Naive thymus-derived CD8-positive, alpha-beta T cell (primary cell): Measurements from ENCODE around the gene CRIP3. TPM values are rescaled to one million over a fixed set of nuclear protein-coding genes. Genes with fewer than 3 reads are reported as not detected.

Source experiments
- ATAC-seq, 2 donors: fragments of 150-1000 bp; cut with Tn5 transposase in 1 of 2; sonication (Bioruptor Pico), chemical (Tn5 transposase) in 1 of 2; 1 replicate in 1 of 2; 2 replicates in 1 of 2; pipeline ENCODE4 v1.10.0; 2021; ENCODE audit warnings: mild to moderate bottlenecking in 2 of 2, moderate library complexity in 2 of 2
- POLR2A ChIA-PET: fragments of 350-600 bp; sonication (Branson Sonifier 250); formaldehyde crosslinking; loops from one replicate; lab custom pipeline; 2021; ENCODE audit warnings: antibody characterized with exemption; lab: Charles Lee
- DNase-seq, 10 donors: peaks; one replicate each; pipeline versions ENCODE4 v3.0.0 to v3.0.0-alpha.2; 2020 to 2022
- H3K27ac Mint-ChIP-seq, 10 donors: one replicate each; pipeline ENCODE4 v1.8.0; 2020 to 2022; ENCODE audit warnings: mild to moderate bottlenecking in 10 of 10, mixed read lengths in 10 of 10, moderate library complexity in 4 of 10, inconsistent platforms in 1 of 10
- H3K27me3 Mint-ChIP-seq, 5 donors: one replicate each; pipeline ENCODE4 v1.8.0; 2021 to 2022; ENCODE audit warnings: mixed read lengths in 5 of 5
- H3K36me3 Mint-ChIP-seq, 3 donors: one replicate each; pipeline ENCODE4 v1.8.0; 2020 to 2022; ENCODE audit warnings: mixed read lengths in 3 of 3, mild to moderate bottlenecking in 2 of 3, inconsistent platforms in 1 of 3
- H3K4me1 Mint-ChIP-seq, 4 donors: one replicate each; pipeline ENCODE4 v1.8.0; 2021 to 2022; ENCODE audit warnings: mixed read lengths in 4 of 4
- H3K4me3 Mint-ChIP-seq, 10 donors: one replicate each; pipeline ENCODE4 v1.8.0; 2020 to 2022; ENCODE audit warnings: mild to moderate bottlenecking in 10 of 10, mixed read lengths in 10 of 10, moderate library complexity in 6 of 10, inconsistent platforms in 1 of 10
- H3K9me3 Mint-ChIP-seq, 9 donors: one replicate each; pipeline ENCODE4 v1.8.0; 2020 to 2022; ENCODE audit warnings: mixed read lengths in 9 of 9, mild to moderate bottlenecking in 3 of 9, inconsistent platforms in 1 of 9, moderate library complexity in 1 of 9
- polyA plus RNA-seq, 3 donors: library from polyadenylated mRNA; unstranded; fragments of 300-500 nt; fragmentation: Illumina TruSeq; gene quantifications; one replicate each; pipeline ENCODE4 v1.2.3, GENCODE V29; 2021
- total RNA-seq, 8 experiments: library from RNA in 2 of 8; stranded (reverse) in 2 of 8; gene quantifications; one replicate each; pipeline ENCODE4 v1.2.3 and lab custom pipeline; 2021 to 2026

The CRIP3 gene
- total and polyA plus RNA-seq, 5 experiments from 2014 or later: 4.1 to 5.3 TPM; not detected in 3

DNA sequence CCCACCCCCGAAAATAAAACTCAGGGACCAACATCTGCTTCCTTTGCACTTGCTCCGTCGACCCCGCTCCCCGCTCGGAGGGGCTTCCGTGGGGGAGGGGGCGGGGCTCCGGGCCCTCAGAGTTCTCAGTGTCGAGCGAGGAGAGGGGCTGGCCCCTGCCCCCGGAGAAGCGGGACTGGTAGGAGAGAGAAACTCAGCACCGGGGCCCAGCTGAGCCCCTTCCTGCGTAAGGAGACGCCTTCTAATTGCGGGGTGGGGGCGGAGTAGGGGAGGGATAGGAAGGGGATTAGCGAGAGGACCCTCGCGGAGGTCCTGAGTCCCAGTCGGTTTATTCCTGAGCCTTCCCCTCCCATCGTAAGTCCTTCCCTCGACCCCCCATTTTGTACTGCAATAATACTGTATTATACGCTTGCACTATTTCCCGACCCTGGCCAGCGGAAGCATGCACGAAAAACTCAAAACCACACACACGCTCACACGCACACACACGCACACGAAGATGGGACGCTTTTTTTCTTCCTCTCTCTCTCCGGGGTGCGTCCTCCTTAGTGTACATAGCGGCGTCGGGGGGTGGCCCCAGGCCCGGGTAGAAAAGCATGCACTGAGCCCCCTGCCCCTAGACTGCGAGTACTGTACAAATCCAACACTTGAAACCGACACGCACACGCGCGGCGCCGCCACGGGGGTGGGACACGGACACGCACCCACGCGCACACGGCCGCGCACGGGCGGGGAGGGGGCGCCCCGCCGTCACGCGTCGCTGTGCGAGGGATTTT lies 32.6 kb downstream of the CRIP3 start:
- peak overlapping the region in 8 of 10 donors; percentile 11 to 85 (median 44) for H3K27ac Mint-ChIP-seq
- no peaks in the 10 kb centered on the region for H3K9me3 Mint-ChIP-seq
- no peaks in the 10 kb centered on the region for H3K36me3 Mint-ChIP-seq
- DNase-seq (peak in 9 of 10 donors; percentile 15 to 74 (median 47)), ATAC-seq (peak; percentile 69 to 84)
- H3K27me3 Mint-ChIP-seq: peaks cover 11 to 34% (median 15%) of the 10 kb centered on the region in 5 donors
- H3K4me3 Mint-ChIP-seq: peak overlapping the region; percentile 78 to 88 (median 83)
- peaks cover 10 to 21% (median 16%) of the 10 kb centered on the region in 4 donors for H3K4me1 Mint-ChIP-seq
- POLR2A ChIA-PET: interaction anchor here (0.8 to 0.9 kb wide), 3 partner anchors 19 to 1226 kb away, joined by 3 read pairs; no protein-coding TSS in a partner anchor

DNA sequence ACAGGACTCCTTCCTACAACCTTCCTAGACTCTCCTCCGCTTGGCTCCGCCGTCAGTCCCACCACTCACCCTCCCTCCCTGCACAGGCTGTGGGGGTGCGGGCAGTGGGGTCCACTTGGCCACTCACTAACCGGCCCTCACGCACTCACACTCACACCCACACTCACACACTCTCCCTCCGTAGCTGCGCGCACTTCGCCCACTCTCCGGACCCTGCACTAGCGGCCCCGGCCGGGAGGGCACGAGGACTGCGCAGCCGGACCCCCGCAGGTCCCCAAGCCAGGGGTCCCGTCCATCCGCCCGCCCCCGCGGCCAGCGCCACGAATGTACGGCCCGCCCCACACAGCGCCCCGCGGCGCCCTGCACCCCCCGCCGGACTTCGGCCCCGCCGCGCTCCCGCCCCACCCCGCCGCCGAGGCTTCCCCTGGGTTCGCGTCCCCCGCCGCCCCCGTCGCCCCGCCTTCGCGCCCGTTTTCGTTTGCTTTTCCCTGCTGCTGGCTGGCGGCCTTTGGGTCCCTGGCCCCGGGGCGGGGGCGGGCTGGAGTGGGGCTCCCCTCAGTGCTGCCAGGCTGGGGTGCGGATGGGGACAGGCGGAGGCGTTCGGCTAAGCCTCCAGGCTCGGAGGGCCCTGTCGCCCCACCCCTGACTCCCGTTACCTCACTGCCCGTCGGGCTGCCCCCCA lies 33.6 kb downstream of the CRIP3 start:
- peak; percentile 47 to 66 for ATAC-seq
- H3K4me1 Mint-ChIP-seq: peaks cover 10 to 28% (median 19%) of the 10 kb centered on the region in 4 donors
- peak in 4 of 10 donors; percentile 29 to 42 (median 36) for DNase-seq
- POLR2A ChIA-PET: no interaction called here
- H3K27ac Mint-ChIP-seq: peak overlapping the region in 4 of 10 donors; percentile 60 to 84 (median 65)
- H3K27me3 Mint-ChIP-seq: peaks cover 5 to 30% (median 11%) of the 10 kb centered on the region in 5 donors
- H3K4me3 Mint-ChIP-seq: peak overlapping the region; percentile 77 to 88 (median 82)
- H3K36me3 Mint-ChIP-seq: no peaks in the 10 kb centered on the region
- H3K9me3 Mint-ChIP-seq: no peaks in the 10 kb centered on the region

DNA sequence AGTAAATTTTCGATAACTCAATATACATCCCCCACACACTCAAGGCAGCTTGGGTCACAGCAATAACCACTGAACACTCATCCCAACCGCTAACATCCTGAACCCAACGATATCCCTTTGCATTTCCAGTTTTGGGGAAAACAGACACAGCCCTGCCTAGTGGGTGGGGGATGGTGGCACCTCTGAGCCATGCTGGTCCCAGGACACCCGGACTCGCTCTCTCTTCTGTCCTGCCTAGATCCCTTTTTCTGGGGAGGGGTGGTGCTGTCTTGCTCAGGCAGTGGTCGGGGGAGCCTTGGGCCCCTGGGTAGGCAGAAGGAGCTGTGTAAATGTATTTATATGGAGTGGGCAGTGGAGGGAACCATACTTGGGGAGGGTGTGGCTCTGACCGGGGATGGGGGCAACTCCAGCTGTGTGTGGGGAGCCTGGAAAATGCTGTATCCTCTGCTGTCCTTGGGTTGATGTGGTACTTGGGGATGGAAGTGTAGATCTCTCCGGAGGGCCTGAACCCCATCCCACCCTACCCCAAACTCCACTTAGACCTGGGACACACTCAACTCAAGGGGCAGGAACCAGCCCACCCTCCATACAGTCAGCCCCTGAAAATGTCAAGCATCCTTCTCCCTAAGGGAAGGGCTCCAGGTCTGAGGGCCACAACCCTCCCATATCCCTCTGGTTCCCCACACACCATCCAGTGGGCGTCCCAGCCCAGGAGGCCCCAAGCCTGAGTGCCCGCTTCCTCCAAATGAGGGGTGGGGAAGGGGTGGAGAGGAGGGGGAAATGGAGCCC lies 34.3 kb downstream of the CRIP3 start:
- DNase-seq (no peak), ATAC-seq (no peak)
- peaks cover 5 to 34% (median 12%) of the 10 kb centered on the region in 5 donors for H3K27me3 Mint-ChIP-seq
- peak overlapping the region in 6 of 10 donors; percentile 47 to 84 (median 63) for H3K27ac Mint-ChIP-seq
- peak overlapping the region; percentile 71 to 85 (median 78) for H3K4me3 Mint-ChIP-seq
- no peaks in the 10 kb centered on the region for H3K36me3 Mint-ChIP-seq
- H3K9me3 Mint-ChIP-seq: no peaks in the 10 kb centered on the region
- POLR2A ChIA-PET: no interaction called here
- peaks cover 10 to 30% (median 24%) of the 10 kb centered on the region in 4 donors for H3K4me1 Mint-ChIP-seq

DNA sequence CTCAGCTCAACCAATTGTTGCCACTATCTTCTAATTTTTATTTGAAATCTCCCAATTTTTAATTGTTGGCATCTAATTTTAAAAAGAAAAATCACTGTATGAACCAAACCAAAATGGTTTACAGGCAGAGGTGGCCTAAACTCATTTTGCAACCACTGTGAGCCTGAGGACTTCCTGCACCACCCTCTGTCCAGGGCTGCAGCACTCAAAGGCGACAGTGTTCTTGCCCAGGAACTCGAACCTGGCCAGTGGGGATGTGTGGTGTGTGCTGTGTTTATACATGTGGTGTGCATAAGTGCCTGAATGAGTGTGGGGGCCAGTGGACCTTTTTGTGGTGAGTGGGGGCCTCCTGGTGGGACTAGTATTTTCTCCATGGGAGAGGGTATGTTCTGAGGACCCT lies 34.9 kb downstream of the CRIP3 start:
- POLR2A ChIA-PET: no interaction called here

DNA sequence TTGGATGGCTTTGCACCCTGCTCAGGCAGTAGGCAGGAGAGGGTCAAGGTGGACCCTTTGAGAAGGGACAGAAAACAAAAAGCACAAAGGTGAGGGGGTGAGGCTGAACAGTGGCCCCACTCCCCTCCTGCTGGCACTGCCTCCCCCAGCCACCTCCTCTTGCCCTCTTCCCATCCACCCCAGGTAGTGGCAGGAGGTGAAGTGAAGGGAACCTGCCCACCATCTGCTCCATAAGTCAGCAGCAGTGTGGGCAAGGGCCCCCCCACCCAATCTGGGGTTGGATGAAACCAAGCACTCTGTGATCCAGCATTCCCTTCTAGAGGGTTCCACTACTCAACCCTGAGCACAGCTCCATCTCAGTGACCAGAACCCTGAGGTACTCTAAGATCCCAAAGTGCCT lies 36.7 kb downstream of the CRIP3 start:
- peak overlapping the region in 1 of 10 donors; percentile 7 for H3K27ac Mint-ChIP-seq
- DNase-seq (no peak), ATAC-seq (no peak)
- peaks cover 6 to 24% (median 10%) of the 10 kb centered on the region in 5 donors for H3K27me3 Mint-ChIP-seq
- peak overlapping the region in 1 of 10 donors; percentile 2 for H3K4me3 Mint-ChIP-seq
- POLR2A ChIA-PET: no interaction called here
- H3K36me3 Mint-ChIP-seq: no peaks in the 10 kb centered on the region
- no peaks in the 10 kb centered on the region for H3K9me3 Mint-ChIP-seq
- H3K4me1 Mint-ChIP-seq: peaks cover 10 to 33% (median 25%) of the 10 kb centered on the region in 4 donors

More for the DNA sequence above, 34.9 kb downstream of the CRIP3 start:
- Mint-ChIP-seq H3K4me1 (peaks cover 10 to 36% (median 28%) of the 10 kb centered on the region in 4 donors), H3K27me3 (peaks cover 7 to 38% (median 12%) of the 10 kb centered on the region in 5 donors), H3K36me3 (no peaks in the 10 kb centered on the region), H3K9me3 (no peaks in the 10 kb centered on the region), H3K4me3 (peak overlapping the region in 8 of 10 donors; percentile 6 to 83 (median 64)), H3K27ac (no peak overlapping the region)
- ATAC-seq: no peak
- no peak for DNase-seq

DNA sequence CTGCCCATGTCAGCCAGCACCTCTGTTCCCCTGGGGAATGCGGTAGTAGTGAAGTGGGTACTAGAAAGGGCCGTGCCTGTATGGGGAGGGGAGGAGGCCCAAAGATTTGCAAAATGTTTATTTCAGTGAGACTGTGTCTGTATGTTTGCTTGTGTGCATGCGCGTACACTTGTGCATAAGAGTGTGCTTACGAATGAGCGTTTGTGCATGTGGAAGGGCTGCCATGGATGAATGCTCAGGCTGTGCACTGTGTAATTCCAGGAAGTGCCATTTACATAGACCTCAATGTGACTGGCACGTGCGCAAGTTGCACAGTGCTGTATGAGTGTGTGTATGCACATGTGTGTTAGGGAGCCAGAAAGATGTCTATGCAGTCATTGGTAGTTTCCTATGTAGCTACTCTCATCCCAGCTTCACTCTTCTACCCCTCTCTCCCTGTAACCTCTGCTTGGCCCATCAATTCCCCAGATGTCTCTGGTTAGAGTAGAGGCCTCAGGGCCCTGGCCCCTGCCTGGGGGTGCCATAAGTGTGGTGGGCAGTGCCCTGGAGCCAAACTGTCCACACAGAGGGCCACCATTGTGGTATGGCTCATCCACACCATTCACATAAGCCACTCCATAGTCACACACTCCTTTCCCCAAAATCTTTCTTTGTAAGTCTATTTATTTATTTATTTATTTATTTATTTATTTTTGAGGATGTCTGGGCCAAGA lies 37.4 kb downstream of the CRIP3 start:
- DNase-seq (no peak), ATAC-seq (no peak)
- no peaks in the 10 kb centered on the region for H3K9me3 Mint-ChIP-seq
- H3K27ac Mint-ChIP-seq: no peak overlapping the region
- H3K4me1 Mint-ChIP-seq: peaks cover 10 to 30% (median 22%) of the 10 kb centered on the region in 4 donors
- H3K27me3 Mint-ChIP-seq: peaks cover 4 to 18% (median 10%) of the 10 kb centered on the region in 5 donors
- POLR2A ChIA-PET: interaction anchor here (0.5 kb wide), 1 partner anchor 241 kb away, joined by 3 read pairs; no protein-coding TSS in a partner anchor
- H3K4me3 Mint-ChIP-seq: peak overlapping the region in 2 of 10 donors; percentile 16 to 48
- no peaks in the 10 kb centered on the region for H3K36me3 Mint-ChIP-seq

DNA sequence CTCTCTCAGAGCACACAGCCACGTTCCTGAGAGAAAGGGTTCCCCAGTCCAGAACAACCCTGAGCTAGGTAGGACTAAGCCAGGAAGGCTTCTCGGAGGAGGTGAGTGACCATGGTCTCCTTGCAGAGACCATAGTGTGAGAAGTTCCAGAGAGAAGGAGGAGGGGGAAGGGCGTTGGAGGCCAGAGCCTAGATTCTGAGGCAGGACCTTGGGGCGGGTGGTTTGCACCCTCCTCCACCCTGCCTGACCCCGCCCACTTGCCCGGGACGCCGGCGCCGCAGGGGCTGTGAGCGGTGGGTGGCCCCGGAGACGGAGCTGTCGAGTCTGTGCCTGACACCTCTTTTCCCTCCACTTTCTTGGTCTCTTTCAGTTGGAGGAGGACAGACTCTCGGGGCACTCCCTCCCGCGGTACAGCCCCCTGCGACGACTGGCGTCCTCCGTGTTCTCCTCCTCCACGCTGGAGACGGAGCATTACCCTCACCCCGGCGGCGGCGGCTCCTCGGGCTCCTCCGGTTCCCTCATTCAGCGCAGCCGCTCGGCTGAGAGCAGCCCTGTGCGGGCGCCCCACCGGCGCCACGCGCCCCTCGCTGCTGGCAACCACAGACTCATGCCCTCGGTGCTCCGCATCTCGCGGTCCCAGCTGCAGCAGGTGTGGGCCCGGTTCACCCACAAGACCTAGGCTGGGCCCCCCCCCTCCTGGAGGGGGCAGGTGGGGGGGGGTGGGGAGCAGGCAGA lies 39.2 kb downstream of the CRIP3 start:
- H3K27ac Mint-ChIP-seq: peak overlapping the region in 4 of 10 donors; percentile 39 to 43 (median 40)
- DNase-seq: peak in 9 of 10 donors; percentile 22 to 49 (median 39)
- H3K4me3 Mint-ChIP-seq: peak overlapping the region; percentile 66 to 82 (median 78)
- peaks cover 3 to 18% (median 8%) of the 10 kb centered on the region in 5 donors for H3K27me3 Mint-ChIP-seq
- no peaks in the 10 kb centered on the region for H3K36me3 Mint-ChIP-seq
- no peaks in the 10 kb centered on the region for H3K9me3 Mint-ChIP-seq
- POLR2A ChIA-PET: interaction anchor here (0.6 to 1.0 kb wide), 2 partner anchors 129 to 158 kb away, joined by 3 read pairs; partner anchors contain the start of gene ABCC10
- ATAC-seq: peak; percentile 83 to 87
- H3K4me1 Mint-ChIP-seq: peaks cover 4 to 24% (median 15%) of the 10 kb centered on the region in 4 donors

DNA sequence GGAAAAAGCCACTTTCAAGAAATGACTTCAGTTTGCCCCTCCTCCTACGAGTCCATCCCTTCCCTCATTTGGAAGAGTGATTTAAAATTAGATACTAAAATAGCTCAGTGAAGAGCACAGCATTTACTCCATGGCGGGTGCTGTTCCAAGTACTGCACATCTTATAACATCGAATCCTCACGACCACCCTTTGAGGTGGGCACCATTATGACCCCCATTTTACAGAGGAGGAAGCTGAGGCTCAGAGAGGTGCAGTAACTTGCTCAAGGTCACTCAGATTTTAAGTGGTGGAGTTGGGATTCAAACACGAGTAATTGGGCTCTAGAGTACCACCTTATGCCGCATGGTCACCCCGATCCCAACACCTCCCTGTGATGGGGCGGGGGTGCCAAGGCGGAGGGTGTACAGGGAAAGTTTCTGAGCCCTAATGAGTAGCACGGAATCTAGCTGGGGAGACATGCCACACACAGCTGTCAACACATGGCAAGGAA lies 39.8 kb downstream of the CRIP3 start:
- H3K4me1 Mint-ChIP-seq: peaks cover 1 to 22% (median 15%) of the 10 kb centered on the region in 4 donors
- DNase-seq (no peak), ATAC-seq (no peak)
- peaks cover 1 to 18% (median 8%) of the 10 kb centered on the region in 5 donors for H3K27me3 Mint-ChIP-seq
- H3K36me3 Mint-ChIP-seq: no peaks in the 10 kb centered on the region
- POLR2A ChIA-PET: interaction anchor here (0.6 to 1.0 kb wide), 2 partner anchors 130 to 158 kb away, joined by 3 read pairs; partner anchors contain the start of gene ABCC10
- H3K9me3 Mint-ChIP-seq: no peaks in the 10 kb centered on the region
- H3K27ac Mint-ChIP-seq: peak overlapping the region in 1 of 10 donors; percentile 41
- H3K4me3 Mint-ChIP-seq: peak overlapping the region; percentile 66 to 82 (median 78)

DNA sequence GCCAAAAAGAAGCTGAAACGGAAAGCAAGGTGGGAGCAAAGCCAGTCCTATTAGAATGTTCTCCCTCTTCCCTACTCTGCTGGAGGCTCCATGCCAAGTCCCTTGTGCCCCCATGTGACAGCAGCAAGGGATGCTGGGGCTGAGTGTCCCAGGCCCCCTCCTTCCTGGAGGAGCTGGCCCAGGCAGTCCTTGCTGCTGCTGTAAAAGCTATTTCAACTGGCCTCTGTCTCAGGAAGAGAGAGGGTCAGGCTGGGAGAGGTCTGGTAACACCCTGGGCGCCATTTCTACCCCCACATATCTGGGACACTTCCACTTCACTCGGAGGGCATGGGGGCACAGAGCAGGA lies 40.3 kb downstream of the CRIP3 start:
- Mint-ChIP-seq H3K9me3 (no peaks in the 10 kb centered on the region), H3K27ac (peak overlapping the region in 1 of 10 donors; percentile 15), H3K27me3 (peaks cover 4 to 18% (median 8%) of the 10 kb centered on the region in 5 donors), H3K4me1 (peaks cover 5 to 27% (median 15%) of the 10 kb centered on the region in 4 donors), H3K36me3 (no peaks in the 10 kb centered on the region), H3K4me3 (peak overlapping the region in 6 of 10 donors; percentile 24 to 80 (median 33))
- no peak for DNase-seq
- POLR2A ChIA-PET: interaction anchor here (0.5 to 1.0 kb wide), 3 partner anchors 90 to 1039 kb away, joined by 3 read pairs; partner anchors contain the start of gene ABCC10
- no peak for ATAC-seq

DNA sequence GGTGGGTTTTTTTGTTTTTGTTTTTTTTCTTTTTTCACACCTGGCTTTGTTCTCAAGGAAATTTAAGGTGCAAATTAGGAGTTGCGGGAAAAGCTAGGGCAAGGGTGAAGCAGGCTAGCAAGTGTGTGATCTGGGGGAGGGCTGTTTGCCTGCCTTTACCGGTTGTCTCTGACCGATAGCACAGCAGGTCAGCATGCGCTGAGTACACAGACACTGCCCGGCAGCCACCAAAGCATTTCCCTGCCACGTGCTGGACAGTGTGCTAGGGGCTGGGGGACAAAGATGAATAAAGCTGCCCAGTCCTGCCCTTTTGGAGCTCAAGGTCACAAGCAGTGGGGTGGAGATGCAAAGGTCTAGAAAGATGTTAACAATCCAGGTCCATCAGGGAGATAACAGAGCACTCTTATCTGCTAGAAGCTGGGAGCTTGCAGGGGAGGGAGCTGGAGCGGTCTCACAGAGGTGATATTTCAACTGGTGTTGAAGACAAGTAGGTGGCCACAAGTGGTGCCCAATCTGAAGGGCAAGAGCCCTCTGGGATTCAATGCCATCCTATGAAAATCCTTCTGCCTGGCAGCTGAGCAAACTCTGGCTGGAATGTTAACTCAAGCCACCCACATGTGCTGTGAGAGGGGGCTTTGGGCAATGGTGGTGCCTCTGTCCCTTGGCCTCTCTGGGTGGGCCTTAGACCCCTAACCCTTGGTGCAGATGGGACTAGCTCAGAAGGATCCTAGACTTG lies 40.8 kb downstream of the CRIP3 start:
- Mint-ChIP-seq H3K9me3 (no peaks in the 10 kb centered on the region), H3K27ac (peak overlapping the region in 1 of 10 donors; percentile 74), H3K27me3 (peaks cover 4 to 18% (median 8%) of the 10 kb centered on the region in 5 donors), H3K4me3 (peak overlapping the region in 1 of 10 donors; percentile 25), H3K36me3 (no peaks in the 10 kb centered on the region), H3K4me1 (peaks cover 5 to 28% (median 15%) of the 10 kb centered on the region in 4 donors)
- DNase-seq (no peak), ATAC-seq (no peak)
- POLR2A ChIA-PET: interaction anchor here (0.5 to 0.7 kb wide), 3 partner anchors 90 to 1039 kb away, joined by 3 read pairs; no protein-coding TSS in a partner anchor
